IMR-90 (cell line): ENCODE measurements around the gene CCDC170. TPM values are rescaled to one million over a fixed set of nuclear protein-coding genes. Genes with fewer than 3 reads are reported as not detected.

Source experiments
- ATAC-seq: fragments of 200-7000 bp; cut with Tn5 transposase; 2 replicates; pipeline ENCODE4 v1.9.1; 2020; ENCODE audit warnings: low read depth, mild to moderate bottlenecking, moderate library complexity
- BruUV-seq: library from RNA; stranded (reverse); fragments of 400-500 nt; replicated peaks from 2 replicates; lab custom pipeline; 2021; lab: Mats Ljungman, UMichigan
- CTCF ChIA-PET: fragments of 300-600 bp; formaldehyde crosslinking; extraction: SDS; loops from one replicate; lab custom pipeline; 2021; ENCODE audit warnings: antibody characterized with exemption; lab: Yijun Ruan, JAX
- POLR2A ChIA-PET: fragments of 300-600 bp; sonication (Branson Sonifier 250); formaldehyde crosslinking; loops from one replicate; lab custom pipeline; 2022; ENCODE audit warnings: antibody characterized with exemption; ENCODE audit not compliant: unreplicated experiment; lab: Charles Lee
- DNase-seq: peaks from one replicate; pipeline ENCODE4 v3.0.0; 2013
- H2AFZ ChIP-seq: replicated peaks from 2 replicates; pipeline ENCODE3; 2013; ENCODE audit warnings: low read length, mild to moderate bottlenecking; ENCODE audit not compliant: poor library complexity
- H2AK5ac ChIP-seq: 2 replicates; pipeline ENCODE4 v1.6.1; 2013; ENCODE audit warnings: low read depth, low read length, inconsistent platforms
- H2AK9ac ChIP-seq: replicated peaks from 2 replicates; pipeline ENCODE3; 2013; ENCODE audit warnings: mild to moderate bottlenecking, low read depth, low read length, moderate library complexity; ENCODE audit not compliant: poor library complexity
- H2BK120ac ChIP-seq: 2 replicates; pipeline ENCODE4 v1.6.1; 2013; ENCODE audit warnings: low read depth, low read length, inconsistent platforms
- H2BK15ac ChIP-seq: 3 replicates; pipeline ENCODE4 v1.6.1; 2013; ENCODE audit warnings: low read depth, low read length, inconsistent platforms
- H2BK20ac ChIP-seq: 2 replicates; pipeline ENCODE4 v1.6.1; 2013; ENCODE audit warnings: low read depth, mild to moderate bottlenecking, inconsistent platforms, low read length, moderate library complexity
- H2BK5ac ChIP-seq: 2 replicates; pipeline ENCODE4 v1.6.1; 2013; ENCODE audit warnings: mild to moderate bottlenecking, low read depth, low read length, inconsistent platforms; ENCODE audit not compliant: poor library complexity, severe bottlenecking
- H3K14ac ChIP-seq: replicated peaks from 2 replicates; pipeline ENCODE4 v1.6.1; 2013; ENCODE audit warnings: low read depth, low read length, inconsistent platforms
- H3K18ac ChIP-seq: 2 replicates; pipeline ENCODE4 v1.6.1; 2013; ENCODE audit warnings: low read depth, low read length, control low read depth
- H3K23ac ChIP-seq: 2 replicates; pipeline ENCODE4 v1.6.1; 2013; ENCODE audit warnings: low read depth, low read length, inconsistent platforms
- H3K27ac ChIP-seq: 2 replicates; pipeline ENCODE4 v1.5.1; 2013; ENCODE audit warnings: mild to moderate bottlenecking, control low read depth, low read length; ENCODE audit not compliant: insufficient read depth
- H3K27me3 ChIP-seq: 2 replicates; pipeline ENCODE4 v1.6.1; 2013; ENCODE audit warnings: low read length; ENCODE audit not compliant: control insufficient read depth, insufficient read depth
- H3K36me3 ChIP-seq: 2 replicates; pipeline ENCODE4 v1.6.1; 2013; ENCODE audit warnings: low read length, mixed read lengths; ENCODE audit not compliant: control insufficient read depth, insufficient read depth
- H3K4ac ChIP-seq: 2 replicates; pipeline ENCODE4 v1.6.1; 2013; ENCODE audit warnings: low read depth, low read length, inconsistent platforms
- H3K4me1 ChIP-seq: 2 replicates; pipeline ENCODE4 v1.6.1; 2013; ENCODE audit warnings: low read length, mixed read lengths; ENCODE audit not compliant: control insufficient read depth, insufficient read depth
- H3K4me2 ChIP-seq: 2 replicates; pipeline ENCODE4 v1.6.1; 2013; ENCODE audit warnings: low read depth, mild to moderate bottlenecking, control low read depth, low read length, moderate library complexity
- H3K4me3 ChIP-seq: 2 replicates; pipeline ENCODE4 v1.5.1; 2013; ENCODE audit warnings: low read depth, mild to moderate bottlenecking, control low read depth, low read length, moderate library complexity; ENCODE audit not compliant: insufficient read depth
- H3K56ac ChIP-seq: 2 replicates; pipeline ENCODE4 v1.6.1; 2013; ENCODE audit warnings: low read length, inconsistent platforms; ENCODE audit not compliant: insufficient read depth; ENCODE audit errors: extremely low read depth
- H3K79me1 ChIP-seq, 2 experiments: 2 replicates each; pipeline ENCODE4 v1.6.1; 2013; ENCODE audit warnings: low read length in 2 of 2, inconsistent platforms in 1 of 2, low read depth in 1 of 2
- H3K9ac ChIP-seq: 2 replicates; pipeline ENCODE4 v1.6.1; 2013; ENCODE audit warnings: low read depth, low read length, control low read depth
- H3K9me1 ChIP-seq: 2 replicates; pipeline ENCODE4 v1.6.1; 2013; ENCODE audit warnings: low read length, inconsistent platforms; ENCODE audit not compliant: insufficient read depth
- H3K9me3 ChIP-seq: 2 replicates; pipeline ENCODE4 v1.6.1; 2013; ENCODE audit warnings: low read length; ENCODE audit not compliant: control insufficient read depth, insufficient read depth
- H4K20me1 ChIP-seq: 2 replicates; pipeline ENCODE4 v1.6.1; 2013; ENCODE audit warnings: low read length, inconsistent platforms; ENCODE audit not compliant: insufficient read depth
- H4K5ac ChIP-seq: 2 replicates; pipeline ENCODE4 v1.6.1; 2013; ENCODE audit warnings: mild to moderate bottlenecking, low read depth, low read length, control low read depth
- H4K8ac ChIP-seq, 2 experiments: 2 replicates each; pipeline ENCODE4 v1.6.1; 2013; ENCODE audit warnings: low read depth in 2 of 2, low read length in 2 of 2, control low read depth in 1 of 2, inconsistent platforms in 1 of 2
- H4K91ac ChIP-seq: 2 replicates; pipeline ENCODE4 v1.6.1; 2013; ENCODE audit warnings: low read depth, low read length, inconsistent platforms; ENCODE audit not compliant: insufficient read depth
- BHLHE40 ChIP-seq: fragments of 150-350 bp; IDR thresholded peaks from 2 replicates; pipeline ENCODE4 v1.6.1; 2016; ENCODE audit warnings: mild to moderate bottlenecking, low read depth, low read length
- CHD1 ChIP-seq: IDR thresholded peaks from 2 replicates; pipeline ENCODE4 v1.6.1; 2012; ENCODE audit warnings: low read depth, low read length, improper control_type of control experiment
- FOS ChIP-seq: fragments of 150-350 bp; IDR thresholded peaks from 2 replicates; pipeline ENCODE4 v1.6.1; 2016; ENCODE audit warnings: low read depth, low read length
- MAFK ChIP-seq: IDR thresholded peaks from 2 replicates; pipeline ENCODE4 v1.6.1; 2012; ENCODE audit warnings: low read depth, low read length, improper control_type of control experiment
- MAZ ChIP-seq: IDR thresholded peaks from 2 replicates; pipeline ENCODE4 v1.6.1; 2012; ENCODE audit warnings: low read depth, mild to moderate bottlenecking, low read length, improper control_type of control experiment, moderate library complexity, borderline replicate concordance
- NFE2L2 ChIP-seq: fragments of 150-350 bp; IDR thresholded peaks from 2 replicates; pipeline ENCODE4 v1.6.1; 2016; ENCODE audit warnings: low read depth, mild to moderate bottlenecking, low read length
- RFX5 ChIP-seq: IDR thresholded peaks from 2 replicates; pipeline ENCODE4 v1.8.0; 2012; ENCODE audit warnings: low read depth, mild to moderate bottlenecking, low read length, moderate library complexity
- SMC3 ChIP-seq: fragments of 150-350 bp; IDR thresholded peaks from 2 replicates; pipeline ENCODE4 v1.6.1; 2016; ENCODE audit warnings: low read depth, mild to moderate bottlenecking, antibody characterized with exemption, low read length, moderate library complexity
- WGBS, 2 experiments: methylation state at CpG; one replicate each; pipeline versions ENCODE4 v1.1.5 to v1.1.7; 2013; ENCODE audit warnings: missing lambda C conversion rate in 2 of 2; ENCODE audit not compliant: insufficient read length in 1 of 2; ENCODE audit errors: extremely low coverage in 2 of 2; 5-methylcytosine and 5-hydroxymethylcytosine counted together
- dilution Hi-C: fragments of 300-500 bp; cut with HindIII; formaldehyde crosslinking; loops from one replicate; pipeline ENCODE4 v1.14.3; 2018; ENCODE audit warnings: low sequenced_read_pairs; ENCODE audit not compliant: unreplicated experiment
- in situ Hi-C: fragments of 300-500 bp; cut with MboI; formaldehyde crosslinking; loops from 3 replicates; pipeline ENCODE4 v1.14.3; 2019; ENCODE audit warnings: low sequenced_read_pairs, inconsistent platforms, mixed read lengths
- intact Hi-C: fragments of 100-400 bp; cut with micrococcal nuclease; formaldehyde crosslinking; loops from 2 replicates; pipeline ENCODE4 v1.10.0; 2022
- polyA plus RNA-seq, 3 experiments: library from polyadenylated mRNA; depleted of rRNA; stranded (reverse); fragments of >200 nt; gene quantifications; 2 replicates each; pipeline ENCODE4 v1.2.3, GENCODE V29; 2012; ENCODE audit warnings: low replicate concordance in 1 of 3
- total RNA-seq: library from RNA; depleted of rRNA; stranded (reverse); fragments of >200 nt; gene quantifications from 2 replicates; pipeline ENCODE4 v1.2.3, GENCODE V29; 2012
- TF ChIP-seq, protein P1 (sequence below): conservative IDR thresholded peaks from 2 replicates; pipeline ENCODE4 v1.5.1; 2012; ENCODE audit warnings: mild to moderate bottlenecking, low read depth, low read length, improper control_type of control experiment
- TF ChIP-seq, protein P2 (sequence below): fragments of 150-350 bp; IDR thresholded peaks from 2 replicates; pipeline ENCODE4 v1.6.1; 2016; ENCODE audit warnings: low read depth, mild to moderate bottlenecking, low read length, moderate library complexity, borderline replicate concordance

The CCDC170 gene
- total and polyA plus RNA-seq, 2 of the 4 experiments (the other 2 are of a cell fraction), result 0.12 to 0.54 TPM

DNA sequence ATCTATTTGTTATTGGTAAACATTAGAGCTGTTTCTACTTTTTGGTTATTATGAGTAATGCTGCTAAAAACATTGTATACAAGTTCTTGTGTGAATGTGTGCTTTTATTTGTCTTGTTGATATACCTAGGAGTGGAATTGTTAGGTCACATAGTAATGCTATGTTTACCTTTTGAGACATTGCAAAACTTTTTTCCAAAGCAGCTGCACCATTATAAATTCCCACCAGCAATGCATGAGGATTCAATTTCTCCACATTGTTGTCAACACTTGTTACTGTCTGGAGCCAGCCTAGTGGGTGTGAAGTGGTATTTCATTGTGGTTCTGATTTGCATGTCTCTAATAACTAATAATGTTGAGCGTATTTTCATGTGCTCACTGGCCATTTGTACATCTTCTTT, 145.9 kb downstream of the CCDC170 start:
- ChIA-PET CTCF (no interaction called here), POLR2A (no interaction called here)
- intact Hi-C loops, result no loop called here
- H4K5ac ChIP-seq, result no peak overlapping the region
- DNase-seq (no peak), ATAC-seq (no peak)
- no peak overlapping the region for H3K18ac ChIP-seq
- TF ChIP-seq MAFK, result no peak
- TF ChIP-seq CHD1, result no peak
- TF ChIP-seq, protein P1, sequence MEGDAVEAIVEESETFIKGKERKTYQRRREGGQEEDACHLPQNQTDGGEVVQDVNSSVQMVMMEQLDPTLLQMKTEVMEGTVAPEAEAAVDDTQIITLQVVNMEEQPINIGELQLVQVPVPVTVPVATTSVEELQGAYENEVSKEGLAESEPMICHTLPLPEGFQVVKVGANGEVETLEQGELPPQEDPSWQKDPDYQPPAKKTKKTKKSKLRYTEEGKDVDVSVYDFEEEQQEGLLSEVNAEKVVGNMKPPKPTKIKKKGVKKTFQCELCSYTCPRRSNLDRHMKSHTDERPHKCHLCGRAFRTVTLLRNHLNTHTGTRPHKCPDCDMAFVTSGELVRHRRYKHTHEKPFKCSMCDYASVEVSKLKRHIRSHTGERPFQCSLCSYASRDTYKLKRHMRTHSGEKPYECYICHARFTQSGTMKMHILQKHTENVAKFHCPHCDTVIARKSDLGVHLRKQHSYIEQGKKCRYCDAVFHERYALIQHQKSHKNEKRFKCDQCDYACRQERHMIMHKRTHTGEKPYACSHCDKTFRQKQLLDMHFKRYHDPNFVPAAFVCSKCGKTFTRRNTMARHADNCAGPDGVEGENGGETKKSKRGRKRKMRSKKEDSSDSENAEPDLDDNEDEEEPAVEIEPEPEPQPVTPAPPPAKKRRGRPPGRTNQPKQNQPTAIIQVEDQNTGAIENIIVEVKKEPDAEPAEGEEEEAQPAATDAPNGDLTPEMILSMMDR, result no peak
- TF ChIP-seq, protein P2, sequence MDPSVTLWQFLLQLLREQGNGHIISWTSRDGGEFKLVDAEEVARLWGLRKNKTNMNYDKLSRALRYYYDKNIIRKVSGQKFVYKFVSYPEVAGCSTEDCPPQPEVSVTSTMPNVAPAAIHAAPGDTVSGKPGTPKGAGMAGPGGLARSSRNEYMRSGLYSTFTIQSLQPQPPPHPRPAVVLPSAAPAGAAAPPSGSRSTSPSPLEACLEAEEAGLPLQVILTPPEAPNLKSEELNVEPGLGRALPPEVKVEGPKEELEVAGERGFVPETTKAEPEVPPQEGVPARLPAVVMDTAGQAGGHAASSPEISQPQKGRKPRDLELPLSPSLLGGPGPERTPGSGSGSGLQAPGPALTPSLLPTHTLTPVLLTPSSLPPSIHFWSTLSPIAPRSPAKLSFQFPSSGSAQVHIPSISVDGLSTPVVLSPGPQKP, result no peak
- no peak for TF ChIP-seq SMC3
- no peak for TF ChIP-seq BHLHE40
- no peak for TF ChIP-seq NFE2L2
- no peak for TF ChIP-seq FOS
- TF ChIP-seq MAZ, result no peak
- no peak for TF ChIP-seq RFX5
- H2BK20ac ChIP-seq, result no peak overlapping the region
- H2AK9ac ChIP-seq, result no peak overlapping the region
- H4K20me1 ChIP-seq, result no peaks in the 10 kb centered on the region
- dilution Hi-C loops, result no loop called here
- no peaks in the 10 kb centered on the region for H3K27me3 ChIP-seq
- H3K4ac ChIP-seq, result no peak overlapping the region
- in situ Hi-C loops, result no loop called here
- no peak overlapping the region for H2AFZ ChIP-seq
- no peaks in the 10 kb centered on the region for H3K4me1 ChIP-seq
- WGBS, 2 experiments, result no CpG with 5 or more reads among the region's 1 CpG
- no peaks in the 10 kb centered on the region for H3K36me3 ChIP-seq
- H3K27ac ChIP-seq, result no peak overlapping the region
- no peak overlapping the region for H2BK120ac ChIP-seq
- H3K79me1 ChIP-seq, result no peaks in the 10 kb centered on the region
- no peak overlapping the region for H2BK5ac ChIP-seq
- H2BK15ac ChIP-seq, result no peak overlapping the region
- H2AK5ac ChIP-seq, result no peak overlapping the region
- no peak overlapping the region for H4K8ac ChIP-seq
- no peak overlapping the region for H3K4me3 ChIP-seq
- H3K9me1 ChIP-seq, result no peaks in the 10 kb centered on the region
- H3K9ac ChIP-seq, result no peak overlapping the region
- H3K23ac ChIP-seq, result no peak overlapping the region
- BruUV-seq, result no TSS peak
- H3K14ac ChIP-seq, result no peak overlapping the region
- H3K4me2 ChIP-seq, result no peak overlapping the region
- no peaks in the 10 kb centered on the region for H3K9me3 ChIP-seq
- no peak overlapping the region for H3K56ac ChIP-seq
- H4K91ac ChIP-seq, result no peak overlapping the region
